GM19467 (cell line): Measurements from ENCODE around the gene PKD1L1.
A peak's percentile ranks its signal among the peaks of the same experiment; 100 is the strongest.
"Not testable (repeated sequence)": the region's sequence is repeated elsewhere in the genome, so short reads cannot be mapped to it uniquely, and the experiment has no call there.

ENCODE experiments used
- ATAC-seq: cut with Tn5 transposase; IDR thresholded peaks from one replicate; pipeline ENCODE4 v1.9.1; 2021; ENCODE audit warnings: mild to moderate bottlenecking, moderate library complexity; ENCODE audit not compliant: unreplicated experiment

Gene PKD1L1, protein sequence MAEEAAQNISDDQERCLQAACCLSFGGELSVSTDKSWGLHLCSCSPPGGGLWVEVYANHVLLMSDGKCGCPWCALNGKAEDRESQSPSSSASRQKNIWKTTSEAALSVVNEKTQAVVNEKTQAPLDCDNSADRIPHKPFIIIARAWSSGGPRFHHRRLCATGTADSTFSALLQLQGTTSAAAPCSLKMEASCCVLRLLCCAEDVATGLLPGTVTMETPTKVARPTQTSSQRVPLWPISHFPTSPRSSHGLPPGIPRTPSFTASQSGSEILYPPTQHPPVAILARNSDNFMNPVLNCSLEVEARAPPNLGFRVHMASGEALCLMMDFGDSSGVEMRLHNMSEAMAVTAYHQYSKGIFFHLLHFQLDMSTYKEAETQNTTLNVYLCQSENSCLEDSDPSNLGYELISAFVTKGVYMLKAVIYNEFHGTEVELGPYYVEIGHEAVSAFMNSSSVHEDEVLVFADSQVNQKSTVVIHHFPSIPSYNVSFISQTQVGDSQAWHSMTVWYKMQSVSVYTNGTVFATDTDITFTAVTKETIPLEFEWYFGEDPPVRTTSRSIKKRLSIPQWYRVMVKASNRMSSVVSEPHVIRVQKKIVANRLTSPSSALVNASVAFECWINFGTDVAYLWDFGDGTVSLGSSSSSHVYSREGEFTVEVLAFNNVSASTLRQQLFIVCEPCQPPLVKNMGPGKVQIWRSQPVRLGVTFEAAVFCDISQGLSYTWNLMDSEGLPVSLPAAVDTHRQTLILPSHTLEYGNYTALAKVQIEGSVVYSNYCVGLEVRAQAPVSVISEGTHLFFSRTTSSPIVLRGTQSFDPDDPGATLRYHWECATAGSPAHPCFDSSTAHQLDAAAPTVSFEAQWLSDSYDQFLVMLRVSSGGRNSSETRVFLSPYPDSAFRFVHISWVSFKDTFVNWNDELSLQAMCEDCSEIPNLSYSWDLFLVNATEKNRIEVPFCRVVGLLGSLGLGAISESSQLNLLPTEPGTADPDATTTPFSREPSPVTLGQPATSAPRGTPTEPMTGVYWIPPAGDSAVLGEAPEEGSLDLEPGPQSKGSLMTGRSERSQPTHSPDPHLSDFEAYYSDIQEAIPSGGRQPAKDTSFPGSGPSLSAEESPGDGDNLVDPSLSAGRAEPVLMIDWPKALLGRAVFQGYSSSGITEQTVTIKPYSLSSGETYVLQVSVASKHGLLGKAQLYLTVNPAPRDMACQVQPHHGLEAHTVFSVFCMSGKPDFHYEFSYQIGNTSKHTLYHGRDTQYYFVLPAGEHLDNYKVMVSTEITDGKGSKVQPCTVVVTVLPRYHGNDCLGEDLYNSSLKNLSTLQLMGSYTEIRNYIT (N-terminal part only)

DNA sequence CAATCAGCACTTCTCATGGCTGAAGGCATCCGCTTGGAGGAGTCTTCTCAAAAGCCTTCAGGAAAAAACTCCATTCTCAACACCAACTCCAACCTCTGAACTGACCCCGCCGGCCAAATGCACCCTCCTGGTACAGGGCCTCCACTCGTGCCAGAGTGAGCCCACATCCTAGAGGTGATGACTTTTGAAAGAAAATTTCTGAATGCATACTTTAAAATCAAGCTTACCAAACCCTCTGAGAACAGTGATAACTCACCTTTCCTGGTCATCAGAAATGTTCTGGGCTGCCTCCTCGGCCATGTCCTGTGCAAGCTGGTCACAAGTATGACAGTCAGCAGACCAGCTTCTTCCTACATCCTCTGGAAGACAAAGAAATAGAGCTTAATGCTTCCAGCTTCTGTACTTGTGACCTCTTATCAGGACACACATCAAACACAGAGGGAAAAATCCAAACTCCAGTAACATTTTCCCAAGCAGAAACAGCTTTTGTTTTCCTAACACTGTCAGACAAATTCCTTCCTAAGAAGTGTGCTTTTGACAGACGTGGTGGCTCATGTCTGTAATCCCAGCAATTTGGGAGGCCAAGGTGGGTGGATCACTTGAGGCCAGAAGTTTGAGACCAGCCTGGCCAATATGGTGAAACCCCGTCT is at the start of gene PKD1L1:
PKD1L1 (minus strand) TSS at position 326 of the 650 bp plus-strand sequence; CDS start at position 300, 26 bp downstream.
- no peak for ATAC-seq

- ATAC-seq = no peak
These were observed 44.2 kb upstream of the PKD1L1 start for GRCh38 chr7:47992446-47992845.

DNA sequence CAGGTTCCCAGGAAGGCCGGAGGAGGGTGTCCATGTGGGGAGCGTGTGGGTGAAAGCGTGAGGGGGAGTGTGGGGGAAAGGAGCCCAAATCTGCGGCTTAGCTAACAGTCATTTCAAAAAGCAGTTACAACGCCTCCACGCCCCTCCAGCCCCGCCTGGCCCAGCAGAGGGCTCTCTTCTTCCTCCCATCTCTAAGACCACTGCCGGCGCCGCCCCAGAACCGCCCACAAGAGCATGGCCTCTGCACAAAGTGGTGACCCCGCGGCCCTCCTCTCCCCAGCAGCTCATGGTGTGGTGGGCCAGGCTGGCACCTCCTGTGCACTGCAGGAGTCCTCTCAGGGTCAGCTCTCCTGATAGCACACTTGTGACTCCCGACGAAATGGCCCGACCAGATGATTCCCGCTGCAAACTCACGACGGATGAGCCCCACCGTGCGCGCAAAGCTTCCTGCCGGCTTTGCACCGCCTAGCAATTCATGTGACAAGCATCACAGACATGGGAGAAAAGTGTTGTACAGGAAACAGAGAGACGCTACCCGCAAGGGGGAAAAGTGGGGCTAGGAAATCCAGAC is 43.6 kb upstream of the PKD1L1 start:
- ATAC-seq = peak; percentile 98

GRCh38 chr7:47991270-47991669 is 43.0 kb upstream of the PKD1L1 start:
- no peak for ATAC-seq

DNA sequence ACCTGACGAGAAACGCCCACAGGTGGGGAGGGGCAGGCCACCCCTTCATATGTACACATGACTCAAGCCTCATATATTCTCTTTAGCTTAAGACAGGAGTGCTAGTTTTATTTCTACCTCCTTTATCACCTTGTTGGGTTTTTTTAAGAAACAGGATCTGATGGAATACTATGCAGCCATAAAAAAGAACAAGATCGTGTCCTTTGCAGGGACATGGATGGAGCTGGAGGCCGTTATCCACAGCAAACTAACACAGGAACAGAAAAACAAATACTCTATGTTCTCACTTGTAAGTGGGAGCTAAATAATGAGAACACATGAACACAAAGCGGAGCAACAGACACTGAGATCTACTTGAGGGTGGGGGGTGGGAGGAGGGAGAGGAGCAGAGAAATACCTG is 42.3 kb upstream of the PKD1L1 start:
- no peak for ATAC-seq

DNA sequence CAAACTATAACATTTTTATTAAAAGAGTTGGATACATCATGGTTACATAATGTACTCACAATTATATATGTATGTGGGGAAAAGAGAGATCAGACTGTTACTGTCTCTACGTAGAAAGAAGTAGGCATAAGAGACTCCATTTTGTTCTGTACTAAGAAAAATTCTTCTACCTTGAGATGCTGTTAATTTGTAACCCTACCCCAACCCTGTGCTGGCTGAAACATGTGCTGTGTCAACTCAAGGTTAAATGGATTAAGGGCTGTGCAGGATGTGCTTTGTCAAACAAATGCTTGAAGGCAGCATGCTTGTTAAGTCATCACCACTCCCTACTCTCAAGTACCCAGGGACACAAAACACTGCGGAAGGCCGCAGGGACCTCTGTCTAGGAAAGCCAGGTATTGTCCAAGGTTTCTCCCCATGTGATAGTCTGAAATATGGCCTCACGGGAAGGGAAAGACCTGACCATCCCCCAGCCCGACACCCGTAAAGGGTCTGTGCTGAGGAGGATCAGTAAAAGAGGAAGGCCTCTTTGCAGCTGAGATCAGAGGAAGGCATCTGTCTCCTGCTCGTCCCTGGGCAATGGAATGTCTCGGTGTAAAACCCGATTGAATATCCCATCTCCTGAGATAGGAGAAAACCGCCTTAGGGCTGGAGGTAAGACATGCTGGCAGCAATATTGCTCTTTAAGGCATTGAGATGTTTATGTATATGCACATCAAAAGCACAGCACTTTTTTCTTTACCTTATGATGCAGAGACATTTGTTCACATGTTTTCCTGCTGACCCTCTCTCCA is 41.5 kb upstream of the PKD1L1 start:
- not testable (repeated sequence) for ATAC-seq

DNA sequence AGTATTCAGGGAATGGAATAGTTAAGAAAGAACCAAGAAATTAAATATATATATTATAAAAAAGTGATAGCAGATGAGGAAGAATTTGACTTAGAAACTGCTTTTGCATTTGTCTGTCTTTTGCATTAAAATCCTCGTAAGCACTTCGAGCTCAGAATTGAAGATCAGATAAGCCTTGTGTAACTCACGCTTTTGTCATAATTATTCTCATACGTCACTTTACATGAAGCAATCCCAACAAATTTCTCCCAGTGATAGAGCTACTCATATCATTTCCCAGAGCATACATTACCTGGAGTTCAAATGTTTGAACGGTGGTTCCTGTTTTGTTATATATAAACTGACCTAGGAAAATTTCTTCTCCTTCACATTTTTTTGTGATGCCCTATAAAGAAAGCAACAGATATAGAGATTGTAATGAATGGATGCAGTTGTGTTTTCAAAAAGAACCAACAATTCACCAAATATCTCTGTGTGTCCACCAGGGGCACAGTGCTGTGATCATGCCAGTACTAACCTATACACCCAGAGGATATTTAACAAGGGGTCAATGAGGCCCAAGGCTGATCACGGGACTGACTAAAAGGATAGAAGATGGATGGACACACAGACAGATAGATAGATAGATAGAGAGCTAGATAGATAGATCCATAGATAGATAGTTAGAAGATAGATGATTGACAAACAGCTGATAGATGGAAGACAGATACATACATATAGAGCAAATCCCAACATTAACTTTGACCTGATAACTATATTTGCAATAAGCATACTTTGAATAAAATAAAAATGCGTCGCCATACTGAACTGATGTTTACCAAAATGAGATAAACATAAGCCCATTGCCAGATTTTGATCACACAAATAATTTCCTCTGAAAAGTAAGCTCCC is 40.5 kb upstream of the PKD1L1 start:
- ATAC-seq = no peak

GRCh38 chr7:47982610-47983009 is 34.3 kb upstream of the PKD1L1 start:
- ATAC-seq = no peak

DNA sequence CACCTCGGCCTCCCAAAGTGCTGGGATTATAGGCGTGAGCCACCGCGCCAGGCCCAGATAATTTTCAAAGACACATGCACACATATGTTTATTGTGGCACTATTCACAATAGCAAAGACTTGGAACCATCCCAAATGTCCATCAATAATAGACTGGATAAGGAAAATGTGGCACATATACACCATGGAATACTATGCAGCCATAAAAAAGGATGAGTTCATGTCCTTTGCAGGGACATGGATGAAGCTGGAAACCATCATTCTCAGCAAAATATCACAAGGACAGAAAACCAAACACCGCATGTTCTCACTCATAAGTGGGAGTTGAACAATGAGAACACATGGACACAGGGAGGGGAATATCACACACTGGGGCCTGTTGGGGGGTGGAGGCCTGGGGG is 32.4 kb upstream of the PKD1L1 start:
- ATAC-seq = not testable (repeated sequence)

DNA sequence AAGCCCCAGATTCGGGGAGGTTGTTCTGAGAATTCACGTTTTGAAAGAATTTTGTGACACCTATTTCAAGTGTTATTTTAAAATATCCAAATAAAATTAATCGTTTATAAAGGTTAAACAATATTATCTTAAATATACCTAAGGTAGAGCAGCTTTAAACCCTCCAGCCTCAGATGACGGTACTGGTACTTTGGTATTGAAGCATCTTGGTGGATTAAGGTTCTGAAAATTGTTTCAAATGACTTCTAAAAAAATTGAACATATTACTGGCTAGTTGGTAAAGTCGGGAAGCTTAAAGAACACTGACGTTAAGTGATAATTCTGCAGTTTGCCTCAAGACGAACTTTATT is 31.5 kb upstream of the PKD1L1 start:
- ATAC-seq = no peak

DNA sequence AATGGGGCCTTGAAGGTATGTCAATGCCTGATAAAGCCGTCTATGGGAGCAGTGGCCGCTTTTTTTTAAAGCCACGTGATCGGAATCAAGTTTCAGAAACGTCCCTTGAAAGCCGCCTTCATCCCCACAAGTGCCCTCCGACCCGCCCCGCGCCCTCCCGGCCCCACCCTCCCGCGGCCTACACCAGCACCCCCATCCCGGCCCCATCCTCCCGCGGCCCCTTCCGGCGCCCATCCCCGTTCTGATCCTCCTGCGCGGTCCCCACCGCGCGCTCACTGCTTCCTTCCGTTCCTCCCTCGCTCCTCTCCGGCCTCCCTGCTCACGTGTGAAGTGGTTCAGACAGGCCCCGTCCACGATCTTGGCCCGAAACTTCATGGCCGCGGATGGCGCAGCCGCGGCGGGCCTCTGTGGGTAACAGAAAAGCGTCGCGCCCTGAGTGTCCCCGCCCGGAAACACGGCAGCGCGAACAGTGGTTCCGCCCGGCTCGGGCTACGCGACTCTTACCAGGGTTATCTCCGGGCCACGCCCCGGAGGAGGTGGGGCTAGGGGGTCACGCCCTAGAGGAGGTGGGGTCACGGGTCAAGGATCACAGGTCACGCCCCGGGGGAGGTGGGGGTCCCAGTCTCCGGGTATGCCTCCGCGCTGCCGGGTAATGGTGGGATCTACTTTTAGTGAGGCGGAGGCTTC is 31.0 kb upstream of the PKD1L1 start, which contains the start of gene HUS1:
HUS1 (minus strand) TSS at position 471 of the 687 bp plus-strand sequence; CDS start at position 375, 96 bp downstream.
- peak; percentile 99 for ATAC-seq

DNA sequence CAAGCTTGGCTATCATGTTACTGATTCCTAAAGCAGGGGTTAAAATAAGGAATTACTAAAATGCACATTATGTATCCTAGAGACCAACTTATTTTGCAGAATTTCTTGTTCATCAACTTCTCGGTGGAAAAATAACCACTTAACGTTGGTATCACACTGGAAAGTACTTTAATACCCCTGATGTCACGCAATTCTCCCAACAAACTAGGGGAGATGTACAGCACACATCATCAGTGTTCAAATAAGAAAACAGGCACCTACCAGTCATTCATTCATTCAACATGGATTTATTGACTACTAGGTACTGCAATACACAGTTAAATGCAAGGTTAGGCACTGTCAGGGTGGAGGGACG is 30.5 kb upstream of the PKD1L1 start:
- ATAC-seq = no peak

- ATAC-seq = no peak
These were observed 25.5 kb upstream of the PKD1L1 start for GRCh38 chr7:47973739-47974138.

GRCh38 chr7:47970761-47971160 is 22.5 kb upstream of the PKD1L1 start:
- no peak for ATAC-seq

GRCh38 chr7:47968847-47969774 is 20.8 kb upstream of the PKD1L1 start:
- ATAC-seq = no peak

GRCh38 chr7:47967708-47968107 is 19.4 kb upstream of the PKD1L1 start:
- no peak for ATAC-seq

GRCh38 chr7:47967123-47967522 is 18.9 kb upstream of the PKD1L1 start:
- ATAC-seq = no peak
